ENCODE measurements around the gene ANKMY1.

DNA sequence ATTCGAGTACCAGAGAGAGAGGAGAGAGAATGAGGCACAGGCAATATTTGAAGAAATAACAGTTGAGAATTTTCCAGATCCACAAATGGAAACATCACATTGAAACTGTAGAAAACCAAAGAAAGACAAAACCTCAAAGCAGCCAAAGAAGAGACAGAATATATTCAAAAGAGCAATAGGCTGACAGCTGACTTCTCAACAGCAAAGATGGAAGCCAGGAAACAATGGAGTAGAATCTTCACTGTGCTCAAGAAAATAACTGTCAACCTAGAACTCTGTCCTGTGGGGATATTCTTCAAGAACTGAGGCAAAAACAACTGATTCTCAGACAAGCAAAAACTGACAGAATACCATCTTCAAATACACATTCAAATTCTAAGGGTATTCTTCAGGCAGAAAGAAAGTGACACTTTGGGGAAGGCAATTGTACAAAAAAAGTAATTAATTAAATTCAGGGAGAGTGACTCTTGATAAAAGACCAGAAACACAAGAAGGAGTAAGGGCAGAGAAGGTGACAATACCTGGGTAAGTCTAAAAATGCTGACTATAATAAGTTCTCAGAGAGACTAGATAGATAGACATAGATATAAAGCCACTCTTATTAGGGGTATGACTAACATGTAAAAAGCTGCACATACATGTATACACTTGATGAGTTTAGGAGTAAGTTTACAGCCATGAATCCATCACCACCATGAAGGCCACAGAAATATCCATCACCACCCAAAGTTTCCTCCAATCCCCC, 25.6 kb downstream of the ANKMY1 start:
- no peak for TF ChIP-seq EZH2 (IDR thresholded peaks at IDR 0.05; ENCODE audit: insufficient read depth, low read length)
- TF ChIP-seq, protein P1, sequence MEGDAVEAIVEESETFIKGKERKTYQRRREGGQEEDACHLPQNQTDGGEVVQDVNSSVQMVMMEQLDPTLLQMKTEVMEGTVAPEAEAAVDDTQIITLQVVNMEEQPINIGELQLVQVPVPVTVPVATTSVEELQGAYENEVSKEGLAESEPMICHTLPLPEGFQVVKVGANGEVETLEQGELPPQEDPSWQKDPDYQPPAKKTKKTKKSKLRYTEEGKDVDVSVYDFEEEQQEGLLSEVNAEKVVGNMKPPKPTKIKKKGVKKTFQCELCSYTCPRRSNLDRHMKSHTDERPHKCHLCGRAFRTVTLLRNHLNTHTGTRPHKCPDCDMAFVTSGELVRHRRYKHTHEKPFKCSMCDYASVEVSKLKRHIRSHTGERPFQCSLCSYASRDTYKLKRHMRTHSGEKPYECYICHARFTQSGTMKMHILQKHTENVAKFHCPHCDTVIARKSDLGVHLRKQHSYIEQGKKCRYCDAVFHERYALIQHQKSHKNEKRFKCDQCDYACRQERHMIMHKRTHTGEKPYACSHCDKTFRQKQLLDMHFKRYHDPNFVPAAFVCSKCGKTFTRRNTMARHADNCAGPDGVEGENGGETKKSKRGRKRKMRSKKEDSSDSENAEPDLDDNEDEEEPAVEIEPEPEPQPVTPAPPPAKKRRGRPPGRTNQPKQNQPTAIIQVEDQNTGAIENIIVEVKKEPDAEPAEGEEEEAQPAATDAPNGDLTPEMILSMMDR (IDR thresholded peaks at IDR 0.05; ENCODE audit: insufficient read depth, low read depth, low read length) = no peak

Data from astrocyte (in vitro differentiated cells and primary cell).